ENCODE measurements around the gene CACNA1G. TPM values are rescaled to one million over a fixed set of nuclear protein-coding genes. Genes with fewer than 3 reads are reported as not detected.

Gene CACNA1G
- total RNA-seq, 2 experiments from 2014 or later = 0.13 TPM; not detected in 1

GRCh38 chr17:50634915-50635731, 74.6 kb downstream of the CACNA1G start:
- ChIA-PET CTCF (interaction anchor here (0.7 to 7.2 kb wide), 5 partner anchors 7 to 70 kb away, joined by 3 to 67 read pairs (median 3); no protein-coding TSS in a partner anchor), POLR2A (no interaction called here)
- TF ChIP-seq CTCF (IDR thresholded peaks at IDR 0.05) = no peak
- intact Hi-C loops (cut with micrococcal nuclease) = no loop called here
- Mint-ChIP-seq H3K36me3 (ENCODE audit: low read depth) (no peaks in the 10 kb centered on the region), H3K4me3 (no peak overlapping the region), H3K9me3 (no peaks in the 10 kb centered on the region), H3K27me3 (peaks cover 48% of the 10 kb centered on the region), H3K4me1 (ENCODE audit: low read depth) (no peaks in the 10 kb centered on the region), H3K27ac (no peak overlapping the region)
- ATAC-seq (peak; percentile 7), DNase-seq (no peak)

- no peaks in the 10 kb centered on the region for H3K36me3 Mint-ChIP-seq (ENCODE audit: low read depth)
- no peaks in the 10 kb centered on the region for H3K4me1 Mint-ChIP-seq (ENCODE audit: low read depth)
- H3K9me3 Mint-ChIP-seq = no peaks in the 10 kb centered on the region
- POLR2A ChIA-PET = interaction anchor here (0.7 kb wide), 1 partner anchor 49 kb away, joined by 3 read pairs; no protein-coding TSS in a partner anchor
- CTCF ChIA-PET = interaction anchor here (0.7 to 7.2 kb wide), 5 partner anchors 8 to 69 kb away, joined by 3 to 67 read pairs (median 3); no protein-coding TSS in a partner anchor
- H3K27ac Mint-ChIP-seq = no peak overlapping the region
- H3K27me3 Mint-ChIP-seq = peaks cover 45% of the 10 kb centered on the region
- ATAC-seq = no peak
- H3K4me3 Mint-ChIP-seq = no peak overlapping the region
- no peak for DNase-seq
- TF ChIP-seq CTCF (IDR thresholded peaks at IDR 0.05) = no peak
- intact Hi-C loops (cut with micrococcal nuclease) = no loop called here
Measured at GRCh38 chr17:50635732-50635981, 75.1 kb downstream of the CACNA1G start.

GRCh38 chr17:50635982-50636803, 75.7 kb downstream of the CACNA1G start:
- ChIA-PET POLR2A (interaction anchor here (0.7 kb wide), 1 partner anchor 49 kb away, joined by 3 read pairs; no protein-coding TSS in a partner anchor), CTCF (interaction anchor here (0.7 to 7.2 kb wide), 5 partner anchors 8 to 69 kb away, joined by 3 to 67 read pairs (median 3); no protein-coding TSS in a partner anchor)

GRCh38 chr17:50636804-50637195, 76.3 kb downstream of the CACNA1G start:
- Mint-ChIP-seq H3K36me3 (ENCODE audit: low read depth) (no peaks in the 10 kb centered on the region), H3K27ac (no peak overlapping the region), H3K27me3 (peaks cover 42% of the 10 kb centered on the region), H3K4me3 (no peak overlapping the region), H3K9me3 (no peaks in the 10 kb centered on the region), H3K4me1 (ENCODE audit: low read depth) (no peaks in the 10 kb centered on the region)
- DNase-seq (no peak), ATAC-seq (no peak)
- ChIA-PET CTCF (interaction anchor here (1.0 to 7.2 kb wide), 2 partner anchors 9 to 11 kb away, joined by 3 to 67 read pairs; no protein-coding TSS in a partner anchor), POLR2A (no interaction called here)
- TF ChIP-seq CTCF (IDR thresholded peaks at IDR 0.05) = no peak
- intact Hi-C loops (cut with micrococcal nuclease) = no loop called here

More at GRCh38 chr17:50635982-50636803, 75.7 kb downstream of the CACNA1G start:
- Mint-ChIP-seq H3K4me3 (no peak overlapping the region), H3K9me3 (no peaks in the 10 kb centered on the region), H3K36me3 (ENCODE audit: low read depth) (no peaks in the 10 kb centered on the region), H3K27me3 (peaks cover 45% of the 10 kb centered on the region), H3K4me1 (ENCODE audit: low read depth) (no peaks in the 10 kb centered on the region), H3K27ac (no peak overlapping the region)
- intact Hi-C loops (cut with micrococcal nuclease) = no loop called here
- ATAC-seq (no peak), DNase-seq (no peak)
- TF ChIP-seq CTCF (IDR thresholded peaks at IDR 0.05) = no peak

Data from activated CD8-positive, alpha-beta T cell treated with anti-CD3 and anti-CD28 coated beads for 36 hours (primary cell).